SK-N-SH (cell line): Measurements from ENCODE around the gene TM7SF2. TPM values are rescaled to one million over a fixed set of nuclear protein-coding genes. Genes with fewer than 3 reads are reported as not detected.

ENCODE experiments used
- CTCF ChIA-PET: fragments of 300-600, 350-600 bp; formaldehyde crosslinking; extraction: SDS; loops from one replicate; lab custom pipeline; 2021; lab: Yijun Ruan, JAX
- POLR2A ChIA-PET: fragments of 350-600 bp; sonication (Branson Sonifier 250); formaldehyde crosslinking; extraction: SDS; loops from one replicate; lab custom pipeline; 2020; ENCODE audit warnings: antibody characterized with exemption, inconsistent platforms; lab: Yijun Ruan, JAX
- DNase-seq: peaks from one replicate; pipeline ENCODE4 v3.0.0; 2012
- H2AFZ ChIP-seq: fragments of 200-600 bp; sonication (generic); 2 replicates; pipeline ENCODE4 v1.8.1; 2016; ENCODE audit warnings: antibody characterized with exemption, mild to moderate bottlenecking, low read depth
- H3F3A ChIP-seq: fragments of 200-600 bp; sonication (generic); replicated peaks from 2 replicates; pipeline ENCODE3; 2016; ENCODE audit warnings: antibody characterized with exemption, mild to moderate bottlenecking; ENCODE audit not compliant: insufficient read depth
- H3K27ac ChIP-seq, 2 experiments: fragments of 200-500 bp in 1 of 2; fragments of 200-600 bp in 1 of 2; sonication (Bioruptor generic) in 1 of 2; sonication (generic), shearing (Covaris generic) in 1 of 2; 2 replicates each; pipeline versions ENCODE4 v1.5.1 to v1.6.1; 2014 to 2016; ENCODE audit warnings: low read depth in 2 of 2, inconsistent platforms in 1 of 2, low read length in 1 of 2, mild to moderate bottlenecking in 1 of 2, mixed read lengths in 1 of 2
- H3K27me3 ChIP-seq: fragments of 200-600 bp; sonication (generic), shearing (Covaris generic); 2 replicates; pipeline ENCODE4 v1.6.1; 2016; ENCODE audit warnings: mixed run types; ENCODE audit not compliant: insufficient read depth
- H3K36me3 ChIP-seq, 2 experiments: fragments of 200-500 bp in 1 of 2; fragments of 200-600 bp in 1 of 2; sonication (Bioruptor generic) in 1 of 2; sonication (generic) in 1 of 2; replicated peaks in 1 of 2; 2 replicates each; pipeline versions ENCODE3 to v1.5.1; 2014 to 2016; ENCODE audit warnings: low read length in 1 of 2, mild to moderate bottlenecking in 1 of 2; ENCODE audit not compliant: insufficient read depth in 2 of 2, control insufficient read depth in 1 of 2
- H3K4me1 ChIP-seq, 2 experiments: fragments of 200-500 bp in 1 of 2; fragments of 200-600 bp in 1 of 2; sonication (Bioruptor generic) in 1 of 2; sonication (generic), shearing (Covaris generic) in 1 of 2; 2 replicates each; pipeline versions ENCODE4 v1.5.1 to v1.6.1; 2014 to 2016; ENCODE audit warnings: low read depth in 1 of 2, low read length in 1 of 2, mixed run types in 1 of 2; ENCODE audit not compliant: insufficient read depth in 2 of 2, control insufficient read depth in 1 of 2
- H3K4me2 ChIP-seq: fragments of 200-600 bp; sonication (generic), shearing (Covaris generic); 2 replicates; pipeline ENCODE4 v1.6.1; 2017; ENCODE audit warnings: mixed run types
- H3K4me3 ChIP-seq, 2 experiments: fragments of 200-500 bp in 1 of 2; fragments of 200-600 bp in 1 of 2; sonication (Bioruptor generic) in 1 of 2; sonication (generic), shearing (Covaris generic) in 1 of 2; 2 replicates each; pipeline versions ENCODE4 v1.5.1 to v1.8.1; 2014 to 2016; ENCODE audit warnings: low read depth in 2 of 2, inconsistent platforms in 1 of 2, low read length in 1 of 2, mild to moderate bottlenecking in 1 of 2, mixed read lengths in 1 of 2, moderate library complexity in 1 of 2
- H3K79me2 ChIP-seq: fragments of 200-600 bp; sonication (generic); 2 replicates; pipeline ENCODE4 v1.8.1; 2017; ENCODE audit warnings: mild to moderate bottlenecking; ENCODE audit not compliant: insufficient read depth
- H3K9ac ChIP-seq: fragments of 200-600 bp; sonication (generic); 2 replicates; pipeline ENCODE4 v1.6.1; 2017; ENCODE audit warnings: mixed run types
- H3K9me2 ChIP-seq: fragments of 200-600 bp; sonication (generic); 2 replicates; pipeline ENCODE4 v1.6.1; 2017; ENCODE audit warnings: mixed run types
- H3K9me3 ChIP-seq: fragments of 200-600 bp; sonication (generic); 2 replicates; pipeline ENCODE4 v1.6.1; 2017; ENCODE audit warnings: mixed run types, mild to moderate bottlenecking, moderate library complexity
- H4K20me1 ChIP-seq: fragments of 200-600 bp; sonication (generic); 2 replicates; pipeline ENCODE4 v1.6.1; 2017; ENCODE audit warnings: mild to moderate bottlenecking, mixed run types; ENCODE audit not compliant: insufficient read depth
- CHD2 ChIP-seq: fragments of 150-350 bp; IDR thresholded peaks from 2 replicates; pipeline ENCODE4 v1.6.1; 2018; ENCODE audit warnings: low read length; ENCODE audit not compliant: partially characterized antibody
- FOSL2 ChIP-seq: IDR thresholded peaks from 2 replicates; pipeline ENCODE4 v1.4.0; 2012; ENCODE audit warnings: low read depth, mild to moderate bottlenecking, moderate library complexity, borderline replicate concordance
- FOXM1 ChIP-seq: IDR thresholded peaks from 2 replicates; pipeline ENCODE4 v1.4.0; 2012; ENCODE audit warnings: low read depth, mild to moderate bottlenecking
- GABPA ChIP-seq: IDR thresholded peaks from 2 replicates; pipeline ENCODE4 v1.4.0; 2012; ENCODE audit warnings: low read depth, mild to moderate bottlenecking
- MEF2A ChIP-seq: IDR thresholded peaks from 2 replicates; pipeline ENCODE4 v1.4.0; 2012; ENCODE audit warnings: low read depth, borderline replicate concordance
- MXI1 ChIP-seq: IDR thresholded peaks from 2 replicates; pipeline ENCODE4 v1.6.1; 2012; ENCODE audit warnings: mild to moderate bottlenecking, low read depth, low read length, improper control_type of control experiment
- NRF1 ChIP-seq: IDR thresholded peaks from 2 replicates; pipeline ENCODE4 v1.6.1; 2012; ENCODE audit warnings: low read depth, mild to moderate bottlenecking, low read length
- RAD21 ChIP-seq: IDR thresholded peaks from 2 replicates; pipeline ENCODE4 v1.6.1; 2012; ENCODE audit warnings: mild to moderate bottlenecking, low read length
- RFX5 ChIP-seq: IDR thresholded peaks from 2 replicates; pipeline ENCODE4 v1.6.1; 2012; ENCODE audit warnings: mild to moderate bottlenecking, improper control_type of control experiment, low read length
- RXRA ChIP-seq: IDR thresholded peaks from 2 replicates; pipeline ENCODE4 v1.4.0; 2012; ENCODE audit warnings: low read depth, mild to moderate bottlenecking, borderline replicate concordance
- SIN3A ChIP-seq: IDR thresholded peaks from 2 replicates; pipeline ENCODE4 v1.6.1; 2012; ENCODE audit warnings: low read depth, mild to moderate bottlenecking, low read length, moderate library complexity, borderline replicate concordance
- TAF1 ChIP-seq: IDR thresholded peaks from 2 replicates; pipeline ENCODE4 v1.6.1; 2012; ENCODE audit warnings: low read depth, mild to moderate bottlenecking, low read length, moderate library complexity, borderline replicate concordance
- YY1 ChIP-seq: IDR thresholded peaks from 2 replicates; pipeline ENCODE4 v1.4.0; 2012; ENCODE audit warnings: low read depth, mild to moderate bottlenecking
- WGBS: methylation state at CpG from one replicate; pipeline ENCODE4 v1.1.6; 2017; ENCODE audit warnings: low lambda C conversion rate; 5-methylcytosine and 5-hydroxymethylcytosine counted together
- polyA plus RNA-seq, 3 experiments: library from polyadenylated mRNA; depleted of rRNA; stranded (reverse); fragments of >200 nt; gene quantifications; 2 replicates each; pipeline ENCODE4 v1.2.3, GENCODE V29; 2012
- TF ChIP-seq, protein P1 (sequence below): IDR thresholded peaks from 2 replicates; pipeline ENCODE4; 2012
- TF ChIP-seq, protein P2 (sequence below): IDR thresholded peaks from 2 replicates; pipeline ENCODE4 v1.4.0; 2012; ENCODE audit warnings: low read depth, borderline replicate concordance
- TF ChIP-seq, protein P3 (sequence below): IDR thresholded peaks from 2 replicates; pipeline ENCODE4 v1.6.1; 2012; ENCODE audit warnings: mild to moderate bottlenecking, low read depth, low read length, moderate library complexity
- TF ChIP-seq, protein P4 (sequence below): fragments of 150-350 bp; IDR thresholded peaks from 2 replicates; pipeline ENCODE4 v1.6.1; 2017; ENCODE audit warnings: antibody characterized with exemption, low read length, low read depth, borderline replicate concordance

Gene TM7SF2
- polyA plus RNA-seq, 1 of the 3 experiments (the other 2 are of a cell fraction), result 87.8 TPM

DNA sequence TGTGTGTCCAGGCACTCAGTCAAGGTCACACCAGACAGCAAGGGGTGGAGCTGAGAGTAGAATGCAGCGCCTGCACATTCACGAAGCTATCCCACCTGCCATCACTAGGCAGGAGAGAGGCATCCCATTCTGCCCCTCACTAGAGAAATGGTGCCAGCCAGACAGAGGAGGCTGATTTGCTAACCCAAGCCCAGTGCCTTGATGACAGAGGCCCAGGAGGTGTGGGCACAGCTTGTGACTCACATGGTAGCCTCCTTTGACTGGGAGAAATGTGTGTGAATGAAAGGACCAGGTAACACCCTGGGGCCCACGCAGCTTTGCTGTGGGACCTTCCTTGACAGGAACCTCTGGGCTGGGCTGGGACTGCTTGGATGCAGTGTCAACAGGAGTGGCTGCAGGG is 48.1 kb upstream of the TM7SF2 start:
- no peaks in the 10 kb centered on the region for H3K9me2 ChIP-seq

DNA sequence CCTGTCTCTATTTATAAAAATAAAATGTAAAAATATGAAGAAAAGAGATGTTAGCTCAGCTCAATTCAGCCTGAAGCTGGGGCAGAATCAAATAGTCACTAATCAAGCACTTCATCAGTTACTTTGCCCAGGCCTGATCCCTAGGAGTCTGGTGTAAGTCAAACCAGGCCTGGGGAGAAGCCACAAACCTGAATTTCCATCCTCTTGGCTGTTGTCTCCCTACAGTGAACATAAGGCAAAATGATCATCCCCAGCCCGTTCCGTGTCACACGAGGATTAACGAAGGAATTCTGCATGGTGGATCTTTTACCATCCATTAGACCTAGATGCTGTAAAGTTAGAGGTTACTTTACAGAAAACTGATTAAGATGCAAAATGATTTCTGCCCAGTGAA is 46.8 kb upstream of the TM7SF2 start:
- Histone ChIP-seq H3K4me2 (no peak overlapping the region), H3F3A (no peaks in the 10 kb centered on the region), H3K9me3 (no peaks in the 10 kb centered on the region), H3K36me3 (no peaks in the 10 kb centered on the region), H3K79me2 (no peaks in the 10 kb centered on the region), H3K9ac (no peak overlapping the region), H3K27ac (no peak overlapping the region), H3K9me2 (no peaks in the 10 kb centered on the region), H3K4me1 (no peaks in the 10 kb centered on the region; a peak in 1 of 4 replicates), H2AFZ (no peak overlapping the region), H4K20me1 (no peaks in the 10 kb centered on the region), H3K4me3 (no peak overlapping the region), H3K27me3 (no peaks in the 10 kb centered on the region)
- ChIA-PET POLR2A (no interaction called here), CTCF (interaction anchor here (1.7 to 1.8 kb wide), 2 partner anchors 23 to 50 kb away, joined by 4 to 9 read pairs; partner anchors contain the start of genes ARL2 and SAC3D1)
- 94% methylated on average over 4 of the region's 4 CpGs for WGBS
- DNase-seq, result no peak
- no peak for TF ChIP-seq TAF1
- no peak for TF ChIP-seq RXRA
- no peak for TF ChIP-seq RAD21
- TF ChIP-seq SIN3A, result no peak
- TF ChIP-seq, protein P1, sequence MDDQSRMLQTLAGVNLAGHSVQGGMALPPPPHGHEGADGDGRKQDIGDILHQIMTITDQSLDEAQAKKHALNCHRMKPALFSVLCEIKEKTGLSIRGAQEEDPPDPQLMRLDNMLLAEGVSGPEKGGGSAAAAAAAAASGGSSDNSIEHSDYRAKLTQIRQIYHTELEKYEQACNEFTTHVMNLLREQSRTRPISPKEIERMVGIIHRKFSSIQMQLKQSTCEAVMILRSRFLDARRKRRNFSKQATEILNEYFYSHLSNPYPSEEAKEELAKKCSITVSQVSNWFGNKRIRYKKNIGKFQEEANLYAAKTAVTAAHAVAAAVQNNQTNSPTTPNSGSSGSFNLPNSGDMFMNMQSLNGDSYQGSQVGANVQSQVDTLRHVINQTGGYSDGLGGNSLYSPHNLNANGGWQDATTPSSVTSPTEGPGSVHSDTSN, result no peak
- no peak for TF ChIP-seq FOXM1
- TF ChIP-seq MXI1, result no peak
- TF ChIP-seq, protein P2, sequence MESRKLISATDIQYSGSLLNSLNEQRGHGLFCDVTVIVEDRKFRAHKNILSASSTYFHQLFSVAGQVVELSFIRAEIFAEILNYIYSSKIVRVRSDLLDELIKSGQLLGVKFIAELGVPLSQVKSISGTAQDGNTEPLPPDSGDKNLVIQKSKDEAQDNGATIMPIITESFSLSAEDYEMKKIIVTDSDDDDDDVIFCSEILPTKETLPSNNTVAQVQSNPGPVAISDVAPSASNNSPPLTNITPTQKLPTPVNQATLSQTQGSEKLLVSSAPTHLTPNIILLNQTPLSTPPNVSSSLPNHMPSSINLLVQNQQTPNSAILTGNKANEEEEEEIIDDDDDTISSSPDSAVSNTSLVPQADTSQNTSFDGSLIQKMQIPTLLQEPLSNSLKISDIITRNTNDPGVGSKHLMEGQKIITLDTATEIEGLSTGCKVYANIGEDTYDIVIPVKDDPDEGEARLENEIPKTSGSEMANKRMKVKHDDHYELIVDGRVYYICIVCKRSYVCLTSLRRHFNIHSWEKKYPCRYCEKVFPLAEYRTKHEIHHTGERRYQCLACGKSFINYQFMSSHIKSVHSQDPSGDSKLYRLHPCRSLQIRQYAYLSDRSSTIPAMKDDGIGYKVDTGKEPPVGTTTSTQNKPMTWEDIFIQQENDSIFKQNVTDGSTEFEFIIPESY, result no peak
- TF ChIP-seq MEF2A, result no peak

More for the DNA sequence above, 48.1 kb upstream of the TM7SF2 start:
- H4K20me1 ChIP-seq, result no peaks in the 10 kb centered on the region
- no peaks in the 10 kb centered on the region for H3K27me3 ChIP-seq
- no peaks in the 10 kb centered on the region for H3K36me3 ChIP-seq
- no peaks in the 10 kb centered on the region; a peak in 1 of 4 replicates for H3K4me1 ChIP-seq
- no peak overlapping the region for H2AFZ ChIP-seq
- no peak for DNase-seq
- H3K4me2 ChIP-seq, result no peak overlapping the region
- H3K79me2 ChIP-seq, result no peaks in the 10 kb centered on the region
- POLR2A ChIA-PET, result no interaction called here
- no peak overlapping the region for H3K4me3 ChIP-seq
- WGBS, result 69% methylated on average over 1 of the region's 3 CpGs
- H3K9ac ChIP-seq, result no peak overlapping the region
- H3K27ac ChIP-seq, result no peak overlapping the region
- no peaks in the 10 kb centered on the region for H3F3A ChIP-seq
- no peak for TF ChIP-seq CHD2
- TF ChIP-seq, protein P3, sequence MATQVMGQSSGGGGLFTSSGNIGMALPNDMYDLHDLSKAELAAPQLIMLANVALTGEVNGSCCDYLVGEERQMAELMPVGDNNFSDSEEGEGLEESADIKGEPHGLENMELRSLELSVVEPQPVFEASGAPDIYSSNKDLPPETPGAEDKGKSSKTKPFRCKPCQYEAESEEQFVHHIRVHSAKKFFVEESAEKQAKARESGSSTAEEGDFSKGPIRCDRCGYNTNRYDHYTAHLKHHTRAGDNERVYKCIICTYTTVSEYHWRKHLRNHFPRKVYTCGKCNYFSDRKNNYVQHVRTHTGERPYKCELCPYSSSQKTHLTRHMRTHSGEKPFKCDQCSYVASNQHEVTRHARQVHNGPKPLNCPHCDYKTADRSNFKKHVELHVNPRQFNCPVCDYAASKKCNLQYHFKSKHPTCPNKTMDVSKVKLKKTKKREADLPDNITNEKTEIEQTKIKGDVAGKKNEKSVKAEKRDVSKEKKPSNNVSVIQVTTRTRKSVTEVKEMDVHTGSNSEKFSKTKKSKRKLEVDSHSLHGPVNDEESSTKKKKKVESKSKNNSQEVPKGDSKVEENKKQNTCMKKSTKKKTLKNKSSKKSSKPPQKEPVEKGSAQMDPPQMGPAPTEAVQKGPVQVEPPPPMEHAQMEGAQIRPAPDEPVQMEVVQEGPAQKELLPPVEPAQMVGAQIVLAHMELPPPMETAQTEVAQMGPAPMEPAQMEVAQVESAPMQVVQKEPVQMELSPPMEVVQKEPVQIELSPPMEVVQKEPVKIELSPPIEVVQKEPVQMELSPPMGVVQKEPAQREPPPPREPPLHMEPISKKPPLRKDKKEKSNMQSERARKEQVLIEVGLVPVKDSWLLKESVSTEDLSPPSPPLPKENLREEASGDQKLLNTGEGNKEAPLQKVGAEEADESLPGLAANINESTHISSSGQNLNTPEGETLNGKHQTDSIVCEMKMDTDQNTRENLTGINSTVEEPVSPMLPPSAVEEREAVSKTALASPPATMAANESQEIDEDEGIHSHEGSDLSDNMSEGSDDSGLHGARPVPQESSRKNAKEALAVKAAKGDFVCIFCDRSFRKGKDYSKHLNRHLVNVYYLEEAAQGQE, result no peak
- no peak for TF ChIP-seq FOXM1
- TF ChIP-seq, protein P4, sequence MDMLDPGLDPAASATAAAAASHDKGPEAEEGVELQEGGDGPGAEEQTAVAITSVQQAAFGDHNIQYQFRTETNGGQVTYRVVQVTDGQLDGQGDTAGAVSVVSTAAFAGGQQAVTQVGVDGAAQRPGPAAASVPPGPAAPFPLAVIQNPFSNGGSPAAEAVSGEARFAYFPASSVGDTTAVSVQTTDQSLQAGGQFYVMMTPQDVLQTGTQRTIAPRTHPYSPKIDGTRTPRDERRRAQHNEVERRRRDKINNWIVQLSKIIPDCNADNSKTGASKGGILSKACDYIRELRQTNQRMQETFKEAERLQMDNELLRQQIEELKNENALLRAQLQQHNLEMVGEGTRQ, result no peak
- TF ChIP-seq FOSL2, result no peak
- no peak for TF ChIP-seq RFX5
- TF ChIP-seq NRF1, result no peak
- TF ChIP-seq RXRA, result no peak
- no peak for TF ChIP-seq SIN3A
- TF ChIP-seq GABPA, result no peak
- no peak for TF ChIP-seq YY1
- CTCF ChIA-PET, result interaction anchor here (0.6 to 1.7 kb wide), 3 partner anchors 12 to 49 kb away, joined by 3 to 6 read pairs (median 4); partner anchors contain the start of genes ARL2 and SAC3D1
- no peaks in the 10 kb centered on the region for H3K9me3 ChIP-seq
